Stimulated activated CD8-positive, alpha-beta memory T cell treated with anti-CD3 and anti-CD28 coated beads, Interleukin-12 subunit alpha, Interleukin-12 subunit beta, amount 100 ng/mL, for 1 hour (primary cell): ENCODE results near the gene OSTN.
"Not testable (repeated sequence)": the region's sequence is repeated elsewhere in the genome, so short reads cannot be mapped to it uniquely, and the experiment has no call there.

Experiments used
- DNase-seq: peaks from one replicate; pipeline ENCODE4 v3.0.0-alpha.2; 2020; ENCODE audit warnings: low read depth

OSTN gene

DNA sequence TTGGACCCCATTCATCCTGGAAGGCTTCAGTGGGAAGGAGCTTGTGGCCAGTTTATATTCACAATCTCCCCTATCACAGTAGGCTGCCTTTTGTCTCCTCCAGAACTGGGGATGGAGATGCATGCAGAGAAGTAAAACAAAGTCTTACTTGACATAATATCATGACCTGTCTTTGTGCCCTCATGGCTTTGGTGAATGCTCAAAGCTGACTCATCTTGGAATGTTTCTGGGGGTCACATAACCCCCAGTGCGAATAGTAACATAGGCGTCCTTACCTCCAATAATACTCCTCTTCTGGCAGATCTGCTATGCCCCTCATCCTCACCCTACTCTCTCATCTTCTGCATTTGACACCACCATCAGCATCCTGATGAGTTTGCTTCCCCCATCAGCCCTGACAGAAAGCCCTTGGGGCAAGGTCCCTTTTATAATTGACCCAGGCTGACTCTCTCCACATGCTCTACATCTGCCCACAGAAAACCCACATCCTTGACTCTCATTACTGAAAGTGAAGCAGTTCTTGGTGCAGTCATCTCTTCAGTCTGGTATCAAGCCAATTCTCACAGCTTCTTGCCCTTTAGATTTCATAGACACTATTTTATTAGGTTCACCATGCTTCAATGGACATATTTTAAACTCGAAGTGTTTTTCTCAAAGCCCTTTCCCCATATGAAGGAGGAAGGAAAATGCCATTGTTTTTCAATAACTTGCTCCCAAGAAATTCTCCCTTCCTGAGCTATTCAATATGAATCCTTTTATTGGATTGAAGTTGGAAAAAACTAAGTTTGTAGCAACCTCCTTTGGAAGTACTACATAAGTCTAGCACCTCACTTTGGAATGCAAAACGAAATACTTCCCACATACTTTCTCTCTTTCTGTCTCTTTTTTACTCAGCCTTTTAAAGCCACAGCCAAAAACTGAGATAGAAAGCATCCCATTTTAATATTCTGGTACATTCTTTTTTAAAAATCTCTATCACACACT is 36.6 kb downstream of the OSTN start:
- no peak for DNase-seq

DNA sequence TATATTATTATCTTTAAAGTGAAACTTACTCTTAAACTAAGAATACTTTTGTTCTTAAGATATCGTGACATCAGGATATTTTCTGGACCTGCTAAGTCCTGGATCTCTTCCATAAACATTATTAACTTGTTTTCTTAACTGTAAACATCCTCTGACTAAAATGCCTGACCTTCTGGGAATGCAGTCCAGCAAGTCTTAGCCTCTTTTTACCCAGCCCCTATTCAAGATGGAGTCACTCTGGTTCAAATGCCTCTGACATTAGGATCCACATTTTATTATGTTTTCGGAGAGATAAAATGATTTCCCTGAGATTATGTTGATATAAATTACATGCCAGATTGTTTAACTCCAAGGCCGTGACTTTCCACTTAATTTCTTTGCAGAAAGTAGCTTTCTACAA is 37.6 kb downstream of the OSTN start:
- no peak for DNase-seq

DNA sequence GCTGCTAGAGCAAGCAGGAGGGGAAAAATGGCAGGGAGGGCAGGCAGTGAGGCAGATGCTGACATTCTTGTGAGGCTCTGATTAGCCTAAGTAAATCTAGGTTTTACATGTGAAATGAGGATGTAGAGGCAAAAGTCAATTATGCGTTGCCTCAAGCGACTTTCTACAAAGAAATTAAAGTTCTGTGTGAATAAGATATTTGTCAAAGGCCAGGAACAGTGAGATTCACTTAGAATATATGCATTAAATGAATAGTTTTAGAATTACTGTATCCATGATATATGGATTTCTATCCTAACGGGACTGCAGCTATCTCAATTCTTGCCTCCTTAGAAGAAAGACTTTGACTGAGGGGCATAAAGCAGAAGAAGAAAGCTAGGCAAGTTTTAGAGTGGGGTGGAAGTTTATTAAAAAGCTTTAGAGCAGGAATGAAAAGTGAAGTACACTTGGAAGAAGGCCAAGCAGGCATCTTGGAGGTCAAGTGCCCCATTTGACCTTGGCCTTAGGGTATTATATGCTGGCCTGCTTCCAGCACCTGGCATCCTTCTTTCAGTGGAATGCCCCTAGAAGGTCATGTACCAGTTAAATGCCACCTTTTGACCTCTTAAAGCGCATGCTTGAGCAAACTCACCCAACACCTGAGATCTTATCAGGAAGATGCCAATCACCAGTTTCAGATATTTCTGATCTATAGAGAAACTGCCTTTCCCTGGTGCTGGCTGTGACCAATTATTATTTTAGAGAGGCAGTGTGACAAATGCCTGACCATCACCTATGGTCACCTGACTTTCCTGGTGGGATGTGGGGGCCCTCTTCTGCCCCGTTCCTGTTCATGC is 38.2 kb downstream of the OSTN start:
- no peak for DNase-seq

GRCh38 chr3:191238321-191238817 is 39.3 kb downstream of the OSTN start:
- no peak for DNase-seq

DNA sequence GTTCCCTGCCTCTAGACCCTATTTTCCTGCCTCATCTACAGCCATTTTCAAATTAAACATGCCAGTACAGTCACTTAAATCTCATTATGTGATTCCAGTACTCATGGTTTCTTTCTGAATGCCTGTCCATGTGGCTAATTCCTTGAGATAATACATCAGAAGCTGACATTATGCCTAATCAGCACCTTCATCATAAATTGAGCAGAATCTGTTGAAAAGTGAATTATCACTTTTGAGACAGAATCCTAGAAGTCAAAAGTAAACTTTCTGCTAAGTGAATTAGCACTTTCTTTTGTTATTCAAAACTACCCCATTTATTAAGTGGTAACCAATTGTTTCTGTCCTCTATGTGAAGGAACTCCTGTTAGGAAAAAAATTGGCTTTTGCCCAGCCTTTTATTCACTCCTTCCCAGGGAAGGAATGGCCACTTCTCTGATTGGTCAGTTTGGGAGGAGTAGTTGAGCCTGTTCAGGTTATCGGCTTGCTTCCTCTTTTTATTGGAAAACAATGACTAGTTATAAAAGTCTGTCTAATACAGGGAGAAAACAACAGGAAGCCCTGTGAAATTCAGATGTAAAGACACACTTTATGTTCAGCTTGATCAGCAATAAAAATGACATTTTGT is 40.5 kb downstream of the OSTN start:
- no peak for DNase-seq

GRCh38 chr3:191240486-191240885 is 41.4 kb downstream of the OSTN start:
- DNase-seq, result no peak

DNA sequence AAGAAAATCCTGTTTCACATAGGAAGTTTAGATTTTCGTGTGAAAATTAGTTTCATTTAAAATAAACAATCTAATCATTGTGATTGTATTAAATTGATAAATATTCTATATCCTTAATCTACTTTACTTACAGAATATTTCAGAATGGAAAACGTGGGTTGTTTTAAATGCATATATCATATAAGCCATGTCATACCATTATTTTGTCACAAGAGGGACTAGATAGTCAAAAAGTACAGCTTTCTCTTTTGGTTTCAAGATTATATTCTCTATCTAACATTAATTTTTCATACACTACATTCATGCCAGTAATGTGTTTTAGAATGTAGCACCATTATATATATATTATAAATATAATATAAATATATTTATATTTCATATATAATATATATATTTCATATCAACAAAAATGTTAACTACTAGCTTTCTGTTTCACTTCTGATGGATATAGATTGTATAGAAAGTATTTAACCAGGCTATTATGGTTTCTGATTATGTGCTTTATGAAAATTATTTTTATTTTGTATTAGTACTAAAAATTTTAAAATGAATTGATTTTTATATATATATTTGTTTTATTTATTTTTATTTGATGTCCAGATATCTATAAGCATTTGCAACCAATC is 45.3 kb downstream of the OSTN start:
- no peak for DNase-seq

- not testable (repeated sequence) for DNase-seq
These were observed 47.0 kb downstream of the OSTN start for GRCh38 chr3:191246034-191246433.

DNA sequence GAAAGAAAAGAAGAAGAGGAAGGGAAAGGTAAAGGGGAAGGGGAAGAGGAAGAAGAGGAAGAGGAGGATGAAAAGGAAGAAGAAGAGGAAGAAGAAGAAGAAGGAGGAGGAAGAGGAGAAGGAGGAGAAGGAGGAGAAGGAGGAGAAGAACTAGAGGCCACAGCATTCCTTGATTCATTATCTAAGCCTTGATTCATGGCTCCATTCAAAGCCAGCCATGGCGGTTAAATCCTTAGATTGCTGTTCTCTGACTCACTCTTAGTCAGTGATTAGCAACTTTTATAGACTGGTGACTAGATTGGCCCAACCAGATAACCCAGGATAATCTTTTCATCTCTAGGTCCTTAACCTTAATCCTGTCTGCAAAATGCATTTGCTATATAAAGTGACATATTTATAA is 47.6 kb downstream of the OSTN start:
- no peak for DNase-seq

DNA sequence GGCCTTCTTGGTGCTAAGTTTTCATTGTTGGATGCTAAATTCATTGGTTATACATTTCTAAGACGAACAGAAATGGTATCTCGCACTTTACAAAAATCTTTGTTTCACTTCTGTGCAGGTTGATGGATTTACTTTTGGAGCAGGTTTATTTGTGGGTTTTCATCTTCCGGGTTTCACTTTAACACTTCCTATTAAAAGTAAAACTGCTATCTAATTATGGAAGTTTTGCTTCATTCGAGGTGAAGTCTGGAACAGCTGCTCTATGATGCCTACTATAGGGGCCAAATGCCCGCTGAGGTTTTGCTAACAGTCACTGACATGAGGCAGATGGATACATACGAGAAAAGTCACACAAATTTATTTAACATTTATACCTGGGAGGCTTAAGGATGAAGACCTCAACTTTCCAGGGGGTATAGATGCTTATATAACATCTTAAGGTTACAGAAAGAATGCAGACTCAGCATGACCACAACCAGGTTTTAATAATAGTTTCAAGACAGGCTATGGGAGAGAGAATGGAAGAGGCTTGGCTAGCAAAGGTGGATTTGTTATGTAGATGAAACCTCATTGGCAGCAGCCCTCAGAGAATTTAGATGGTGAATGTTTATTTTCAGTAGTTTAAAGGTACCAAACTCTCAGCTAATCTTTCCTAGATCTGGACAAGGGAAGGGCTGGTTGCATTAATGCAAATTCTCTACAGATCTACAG is 54.2 kb downstream of the OSTN start:
- DNase-seq, result no peak

GRCh38 chr3:191254098-191254873 is 55.2 kb downstream of the OSTN start:
- DNase-seq, result no peak

DNA sequence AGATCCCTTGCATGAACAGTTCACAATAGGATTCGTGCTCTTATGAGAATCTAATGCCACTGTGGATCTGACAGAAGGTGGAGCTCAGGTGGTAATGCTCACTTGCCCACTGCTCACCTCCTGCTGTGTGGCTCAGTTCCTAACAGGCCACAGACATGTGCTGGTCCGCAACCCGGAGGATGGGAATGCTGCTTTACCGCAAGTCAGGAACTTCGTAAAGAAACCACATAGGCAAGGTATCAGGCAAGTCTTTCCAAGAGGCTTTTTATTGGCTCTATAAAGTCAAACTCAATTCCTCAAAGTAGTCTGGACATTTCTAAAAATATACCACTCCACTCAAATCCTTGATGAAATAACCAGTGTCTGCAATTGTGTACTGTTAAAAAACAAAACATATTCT is 56.1 kb downstream of the OSTN start:
- no peak for DNase-seq

GRCh38 chr3:191256405-191256804 is 57.4 kb downstream of the OSTN start:
- no peak for DNase-seq

- no peak for DNase-seq
These were observed 58.2 kb downstream of the OSTN start for GRCh38 chr3:191257286-191257685.

GRCh38 chr3:191259486-191259885 is 60.4 kb downstream of the OSTN start:
- DNase-seq, result no peak

DNA sequence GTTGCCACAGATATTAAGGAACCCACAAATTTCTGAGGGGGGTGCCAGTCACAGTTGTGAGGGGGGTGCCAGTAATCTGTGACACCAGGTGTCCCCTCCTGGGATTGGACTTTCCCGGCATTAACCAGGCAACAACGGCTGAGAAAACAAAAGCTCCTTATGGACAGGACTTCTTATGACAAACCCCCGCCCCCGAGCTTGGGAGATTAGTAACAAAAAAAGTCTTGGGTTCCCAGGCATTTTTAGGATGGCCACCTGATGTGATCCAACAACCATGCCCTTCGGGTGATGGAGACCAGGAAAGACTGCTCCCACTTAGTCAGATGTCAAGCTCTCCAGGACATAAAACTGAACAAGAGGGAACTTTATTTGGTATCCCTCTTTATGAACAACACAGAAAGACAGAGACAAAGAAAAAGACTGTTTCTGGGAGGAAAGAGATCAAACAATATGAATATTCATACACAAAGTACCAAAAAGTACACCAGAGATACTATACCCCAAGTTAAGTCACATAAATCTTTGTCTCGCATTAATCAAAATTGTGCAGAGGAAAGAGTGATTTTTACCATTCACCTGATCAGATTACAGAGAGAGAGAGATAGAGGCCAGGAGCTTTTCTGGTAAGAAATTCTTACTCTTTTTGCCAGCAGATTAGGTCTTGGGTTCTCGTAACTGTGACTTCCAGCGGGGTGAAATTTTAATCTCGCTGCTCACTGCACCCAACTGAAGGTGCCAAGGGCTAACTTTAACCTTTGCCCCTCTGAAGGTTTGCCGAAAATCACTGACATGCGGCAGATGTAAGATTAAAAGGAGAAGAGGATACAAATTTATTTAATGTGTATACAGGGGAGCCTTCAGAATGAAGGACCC is 61.6 kb downstream of the OSTN start:
- no peak for DNase-seq

DNA sequence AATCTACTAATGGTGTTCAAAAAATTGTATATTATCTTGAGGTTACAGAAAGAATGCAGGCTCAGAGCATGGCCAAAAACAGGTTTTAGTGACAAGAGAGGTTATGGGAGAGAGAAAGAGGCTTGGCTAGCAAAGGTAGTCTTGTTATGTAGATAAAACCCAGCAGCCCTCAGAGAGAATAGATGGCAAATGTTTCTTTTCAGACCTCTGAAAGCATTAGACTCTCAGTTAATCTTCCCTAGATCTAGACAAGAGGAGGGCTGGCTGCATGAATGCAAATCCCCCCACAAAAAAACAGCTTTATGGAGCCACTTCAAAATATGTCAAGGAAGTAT is 62.2 kb downstream of the OSTN start:
- DNase-seq, result no peak

- DNase-seq, result no peak
These were observed 63.6 kb downstream of the OSTN start for GRCh38 chr3:191262650-191263049.

GRCh38 chr3:191263365-191263764 is 64.3 kb downstream of the OSTN start:
- DNase-seq, result no peak

DNA sequence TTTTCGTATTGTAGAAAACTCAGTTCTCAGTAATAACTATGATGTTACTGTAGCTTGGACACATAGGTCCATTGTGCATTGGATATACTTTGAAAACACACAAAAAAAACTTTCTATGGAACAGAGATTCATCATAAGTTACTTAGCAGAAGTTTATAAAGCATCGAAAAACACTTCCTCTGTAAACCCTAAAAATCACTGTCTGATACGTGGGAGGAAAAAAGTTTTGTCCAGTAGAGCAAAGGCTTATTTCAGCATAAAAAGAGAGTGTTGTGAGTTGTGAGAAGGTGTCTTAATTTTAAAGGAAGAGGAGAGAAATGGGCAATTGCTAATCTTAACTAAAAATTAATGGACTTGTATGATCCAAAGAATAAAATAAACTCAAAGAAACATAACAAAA is 64.8 kb downstream of the OSTN start:
- DNase-seq, result no peak
